DOHH2 (cell line): ENCODE results near the gene PROB1.

ENCODE experiments used
- H3F3A ChIP-seq: fragments of 200-600 bp; sonication (generic), shearing (Covaris generic); 2 replicates; pipeline ENCODE4 v1.6.0; 2016; ENCODE audit warnings: antibody characterized with exemption, mild to moderate bottlenecking; ENCODE audit not compliant: control insufficient read depth, insufficient read depth
- H3K27ac ChIP-seq: fragments of 200-600 bp; sonication (generic); 2 replicates; pipeline ENCODE4 v1.5.1; 2014; ENCODE audit warnings: low read depth, mild to moderate bottlenecking, low read length, moderate library complexity
- H3K27me3 ChIP-seq: fragments of 200-600 bp; sonication (generic); 2 replicates; pipeline ENCODE4 v1.6.1; 2014; ENCODE audit warnings: mild to moderate bottlenecking, low read length, mixed read lengths; ENCODE audit not compliant: control insufficient read depth
- H3K36me3 ChIP-seq: fragments of 200-600 bp; sonication (generic); 2 replicates; pipeline ENCODE4 v1.6.1; 2014; ENCODE audit warnings: mild to moderate bottlenecking, low read length, moderate library complexity, mixed read lengths; ENCODE audit not compliant: control insufficient read depth
- H3K4me1 ChIP-seq: fragments of 200-600 bp; sonication (generic); 2 replicates; pipeline ENCODE4 v1.6.1; 2014; ENCODE audit warnings: mild to moderate bottlenecking, low read length, mixed read lengths; ENCODE audit not compliant: control insufficient read depth
- H3K4me2 ChIP-seq: fragments of 200-600 bp; sonication (generic); 2 replicates; pipeline ENCODE4 v1.6.0; 2014; ENCODE audit warnings: mild to moderate bottlenecking, low read length, moderate library complexity
- H3K4me3 ChIP-seq: fragments of 200-600 bp; sonication (generic); 2 replicates; pipeline ENCODE4 v1.5.1; 2014; ENCODE audit warnings: mild to moderate bottlenecking, low read length, mixed read lengths
- H3K79me2 ChIP-seq: fragments of 200-600 bp; sonication (generic); 2 replicates; pipeline ENCODE4 v1.6.1; 2014; ENCODE audit warnings: mild to moderate bottlenecking, low read length, mixed read lengths; ENCODE audit not compliant: control insufficient read depth
- H3K9me2 ChIP-seq: fragments of 200-600 bp; sonication (generic); replicated peaks from 2 replicates; pipeline ENCODE4 v1.6.1; 2014; ENCODE audit warnings: mild to moderate bottlenecking, low read length, mixed read lengths; ENCODE audit not compliant: control insufficient read depth
- H3K9me3 ChIP-seq: fragments of 200-600 bp; sonication (generic); 2 replicates; pipeline ENCODE4 v1.6.1; 2014; ENCODE audit warnings: antibody characterized with exemption, low read length, mixed read lengths; ENCODE audit not compliant: control insufficient read depth, insufficient read depth
- H4K20me1 ChIP-seq: fragments of 200-600 bp; sonication (generic); 2 replicates; pipeline ENCODE4 v1.6.0; 2014; ENCODE audit warnings: low read depth, mild to moderate bottlenecking, antibody characterized with exemption, low read length, moderate library complexity; ENCODE audit not compliant: control insufficient read depth, insufficient read depth
- EZH2phosphoT487 ChIP-seq: fragments of 200-600 bp; sonication (generic); IDR thresholded peaks from 2 replicates; pipeline ENCODE4 v1.6.1; 2017; ENCODE audit warnings: borderline replicate concordance, mild to moderate bottlenecking, antibody characterized with exemption, low read length, moderate library complexity, mixed read lengths
- TF ChIP-seq, protein P1 (sequence below): fragments of 200-600 bp; sonication (generic); IDR thresholded peaks from one replicate; pipeline ENCODE4 v1.5.1; 2014; ENCODE audit warnings: antibody characterized with exemption, mild to moderate bottlenecking, low read depth, low read length; ENCODE audit not compliant: poor library complexity, severe bottlenecking

PROB1 gene

DNA sequence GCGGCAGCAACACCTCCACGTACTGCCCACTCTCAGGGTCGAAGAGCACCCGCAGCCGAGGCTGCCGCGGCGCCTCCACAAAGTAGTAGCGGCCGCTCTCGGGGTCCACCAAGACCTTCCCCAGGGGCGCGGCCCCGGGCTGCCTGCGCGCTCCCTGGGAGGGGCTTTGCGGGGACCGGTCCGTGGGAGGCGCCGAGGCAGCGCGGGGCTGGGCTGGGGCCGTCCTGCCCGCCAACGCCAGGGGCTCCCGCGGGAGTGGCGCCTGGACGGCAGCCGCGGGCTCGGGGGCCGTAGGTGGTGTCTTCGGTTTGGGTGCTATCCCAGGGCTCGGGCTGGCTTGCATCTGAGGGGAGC, 2.6 kb downstream of the PROB1 start:
- no peak for TF ChIP-seq EZH2phosphoT487
- TF ChIP-seq, protein P1, sequence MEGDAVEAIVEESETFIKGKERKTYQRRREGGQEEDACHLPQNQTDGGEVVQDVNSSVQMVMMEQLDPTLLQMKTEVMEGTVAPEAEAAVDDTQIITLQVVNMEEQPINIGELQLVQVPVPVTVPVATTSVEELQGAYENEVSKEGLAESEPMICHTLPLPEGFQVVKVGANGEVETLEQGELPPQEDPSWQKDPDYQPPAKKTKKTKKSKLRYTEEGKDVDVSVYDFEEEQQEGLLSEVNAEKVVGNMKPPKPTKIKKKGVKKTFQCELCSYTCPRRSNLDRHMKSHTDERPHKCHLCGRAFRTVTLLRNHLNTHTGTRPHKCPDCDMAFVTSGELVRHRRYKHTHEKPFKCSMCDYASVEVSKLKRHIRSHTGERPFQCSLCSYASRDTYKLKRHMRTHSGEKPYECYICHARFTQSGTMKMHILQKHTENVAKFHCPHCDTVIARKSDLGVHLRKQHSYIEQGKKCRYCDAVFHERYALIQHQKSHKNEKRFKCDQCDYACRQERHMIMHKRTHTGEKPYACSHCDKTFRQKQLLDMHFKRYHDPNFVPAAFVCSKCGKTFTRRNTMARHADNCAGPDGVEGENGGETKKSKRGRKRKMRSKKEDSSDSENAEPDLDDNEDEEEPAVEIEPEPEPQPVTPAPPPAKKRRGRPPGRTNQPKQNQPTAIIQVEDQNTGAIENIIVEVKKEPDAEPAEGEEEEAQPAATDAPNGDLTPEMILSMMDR, result no peak
- Histone ChIP-seq H3K4me2 (peak overlapping the region; percentile 99), H4K20me1 (no peaks in the 10 kb centered on the region), H3K27me3 (no peaks in the 10 kb centered on the region), H3K9me3 (no peaks in the 10 kb centered on the region), H3K4me1 (peaks cover 74% of the 10 kb centered on the region), H3K4me3 (peak overlapping the region; percentile 99), H3K27ac (peak overlapping the region; percentile 99), H3K79me2 (peaks cover 86% of the 10 kb centered on the region), H3K9me2 (no peaks in the 10 kb centered on the region), H3F3A (peaks cover 28% of the 10 kb centered on the region), H3K36me3 (peaks cover 81% of the 10 kb centered on the region)

DNA sequence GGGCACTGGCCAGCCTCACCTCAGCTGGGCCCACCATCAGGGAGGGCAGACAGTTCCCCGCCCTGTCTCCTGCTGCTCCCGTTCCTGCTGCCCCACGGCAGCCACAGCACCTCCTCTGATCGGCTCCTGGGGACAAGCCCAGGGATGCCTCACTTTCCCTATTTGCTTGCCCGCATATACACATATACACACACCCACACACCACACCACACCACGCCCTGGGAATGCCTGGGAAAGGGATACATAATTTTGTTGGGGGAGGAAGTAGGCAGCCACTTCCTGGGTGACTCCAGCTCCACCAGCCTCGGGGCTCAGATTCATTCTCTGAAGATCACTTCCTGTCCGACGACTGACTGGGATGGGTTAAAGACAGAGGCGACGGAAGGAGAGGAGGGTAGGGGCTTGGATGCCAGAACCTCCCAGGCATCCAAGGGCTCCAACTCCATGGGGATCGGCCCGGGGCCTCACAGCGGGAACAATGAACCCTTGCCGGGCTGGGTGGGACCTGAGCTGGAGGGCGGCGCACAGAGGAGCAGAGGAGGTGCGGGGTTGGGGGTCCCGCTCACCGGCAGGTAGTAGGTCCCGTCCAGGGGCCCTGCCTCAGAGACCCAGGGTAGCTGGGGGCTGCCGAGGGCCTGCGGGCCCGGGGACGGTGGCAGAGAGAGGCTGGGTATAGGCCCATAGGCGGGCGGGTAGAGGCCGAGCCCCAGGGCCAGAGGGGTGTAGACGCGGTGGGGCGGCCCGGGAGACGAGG, 3.2 kb downstream of the PROB1 start:
- H3F3A ChIP-seq, result peaks cover 31% of the 10 kb centered on the region
- peak overlapping the region; percentile 99 for H3K27ac ChIP-seq
- TF ChIP-seq, protein P1, result no peak
- TF ChIP-seq EZH2phosphoT487, result no peak
- no peaks in the 10 kb centered on the region; the same call in 1 of the 2 replicates for H4K20me1 ChIP-seq
- H3K4me1 ChIP-seq, result peaks cover 74% of the 10 kb centered on the region
- peaks cover 84% of the 10 kb centered on the region for H3K36me3 ChIP-seq
- H3K79me2 ChIP-seq, result peaks cover 91% of the 10 kb centered on the region
- H3K9me2 ChIP-seq, result no peaks in the 10 kb centered on the region
- no peaks in the 10 kb centered on the region for H3K9me3 ChIP-seq
- peak overlapping the region; percentile 99 for H3K4me3 ChIP-seq
- H3K4me2 ChIP-seq, result peak overlapping the region; percentile 99
- H3K27me3 ChIP-seq, result no peaks in the 10 kb centered on the region

DNA sequence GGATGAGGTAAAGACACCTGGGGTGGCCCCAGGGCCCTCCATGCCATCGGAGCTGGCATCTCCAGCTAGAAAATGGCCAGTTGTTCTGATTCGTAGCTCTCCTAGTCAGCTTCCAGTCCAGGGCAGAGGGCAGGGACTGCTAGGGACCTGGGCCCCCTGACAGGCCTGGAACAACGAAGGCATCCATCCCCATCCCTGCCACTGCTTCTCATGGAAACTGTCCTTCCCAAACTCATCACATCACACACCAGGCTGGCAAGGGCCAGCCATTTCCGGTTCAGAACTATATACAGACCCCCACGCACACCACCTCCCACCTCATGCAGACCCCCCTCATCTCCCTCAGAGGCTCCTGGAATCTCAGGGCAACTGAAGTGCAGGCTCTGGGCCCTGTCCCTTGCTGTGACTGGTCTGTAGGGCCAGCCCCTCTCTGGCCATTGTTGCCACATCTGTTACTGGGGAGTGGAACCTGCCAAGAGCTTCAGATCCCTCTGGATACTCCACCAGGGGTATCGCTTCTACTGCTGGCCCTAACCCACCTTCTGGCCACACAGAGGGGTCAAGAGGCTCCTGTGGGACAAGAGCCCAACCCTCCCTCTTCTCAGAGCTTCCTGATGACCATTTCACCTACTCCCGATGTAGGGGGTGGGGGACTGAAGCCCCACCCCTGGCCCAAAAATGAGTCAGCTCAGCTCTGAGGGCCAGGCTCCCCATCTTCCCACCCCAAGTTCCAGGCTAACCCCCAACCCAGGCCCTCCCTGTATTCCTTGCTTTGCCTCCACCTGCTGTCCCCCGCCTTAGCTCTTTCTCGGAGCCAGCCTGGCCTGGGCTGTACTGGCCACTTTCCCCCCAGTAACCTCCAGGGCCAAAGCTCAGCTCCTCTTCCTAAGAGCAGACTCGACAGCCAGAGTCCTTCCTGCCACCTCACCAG, 4.0 kb downstream of the PROB1 start:
- Histone ChIP-seq H4K20me1 (no peaks in the 10 kb centered on the region; the same call in 1 of the 2 replicates), H3F3A (peaks cover 40% of the 10 kb centered on the region), H3K9me2 (no peaks in the 10 kb centered on the region), H3K9me3 (no peaks in the 10 kb centered on the region), H3K4me3 (peak overlapping the region; percentile 99), H3K79me2 (peaks cover 95% of the 10 kb centered on the region), H3K4me1 (peaks cover 74% of the 10 kb centered on the region), H3K4me2 (peak overlapping the region; percentile 99), H3K27ac (peak overlapping the region; percentile 99), H3K36me3 (peaks cover 84% of the 10 kb centered on the region), H3K27me3 (no peaks in the 10 kb centered on the region)
- TF ChIP-seq, protein P1, result no peak
- TF ChIP-seq EZH2phosphoT487, result no peak
